Smooth muscle cell of trachea (primary cell): Measurements from ENCODE around the gene P2RY8. TPM values are rescaled to one million over a fixed set of nuclear protein-coding genes. Genes with fewer than 3 reads are reported as not detected.

Source experiments
- total RNA-seq: library from RNA; depleted of rRNA; stranded (reverse); fragments of >200 nt; gene quantifications from 2 replicates; pipeline ENCODE4 v1.2.1, GENCODE V29; 2014

Gene P2RY8
- not detected in 2 replicates for total RNA-seq

GRCh38 chrX:1537031-1537715 is at the start of gene P2RY8:
TSS of gene P2RY8 (minus strand) at chrX:1537185. CDS start at chrX:1466558, 70,627 bp downstream.

GRCh38 chrX:1452516-1453394 is 84.2 kb downstream of the P2RY8 start, which contains the start of gene ASMTL:
TSS of gene ASMTL (minus strand) at chrX:1452909. CDS start at chrX:1452840, 69 bp downstream.

Other genes starting within 250 kb of the P2RY8 start
- not detected in 2 replicates for gene IL3RA, start 200.4 kb downstream of the P2RY8 start, total RNA-seq
- 124 and 229 TPM in 2 replicates for gene SLC25A6, start 145.1 kb downstream of the P2RY8 start, total RNA-seq
- gene ASMTL, start 84.3 kb downstream of the P2RY8 start, total RNA-seq: 14.3 and 18.7 TPM in 2 replicates
- gene AKAP17A, start 54.4 kb upstream of the P2RY8 start, total RNA-seq: 23.3 and 31.3 TPM in 2 replicates
- not detected in 2 replicates for gene ASMT, start 77.9 kb upstream of the P2RY8 start, total RNA-seq